Activated CD4-positive, alpha-beta T cell treated with anti-CD3 and anti-CD28 coated beads, Interleukin-2, amount 50 U/mL, for 48 hours (primary cell): Measurements from ENCODE around the gene ARL5A.
"Not testable (repeated sequence)": the region's sequence is repeated elsewhere in the genome, so short reads cannot be mapped to it uniquely, and the experiment has no call there.

ENCODE experiments used
- DNase-seq, 2 experiments: peaks; one replicate each; pipeline ENCODE4 v3.0.0-alpha.2; 2020

ARL5A gene

DNA sequence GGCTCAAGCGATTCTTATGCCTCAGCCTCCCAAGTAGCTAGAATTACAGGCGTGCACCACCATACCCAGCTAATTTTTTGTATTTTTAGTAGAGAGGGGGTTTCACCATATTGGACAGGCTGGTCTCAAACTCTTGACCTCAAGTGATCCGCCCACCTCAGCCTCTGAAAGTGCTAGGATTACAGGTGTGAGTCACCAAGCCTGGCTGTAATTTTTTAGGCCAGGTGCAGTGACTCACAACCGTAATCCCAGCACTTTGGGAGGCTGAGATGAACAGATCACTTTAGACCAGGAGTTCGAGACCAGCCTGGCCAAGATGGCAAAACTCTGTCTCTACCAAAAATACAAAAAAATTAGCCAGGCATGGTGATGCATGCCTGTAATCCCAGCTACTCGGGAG lies 33.8 kb downstream of the ARL5A start:
- DNase-seq, result not testable (repeated sequence)

DNA sequence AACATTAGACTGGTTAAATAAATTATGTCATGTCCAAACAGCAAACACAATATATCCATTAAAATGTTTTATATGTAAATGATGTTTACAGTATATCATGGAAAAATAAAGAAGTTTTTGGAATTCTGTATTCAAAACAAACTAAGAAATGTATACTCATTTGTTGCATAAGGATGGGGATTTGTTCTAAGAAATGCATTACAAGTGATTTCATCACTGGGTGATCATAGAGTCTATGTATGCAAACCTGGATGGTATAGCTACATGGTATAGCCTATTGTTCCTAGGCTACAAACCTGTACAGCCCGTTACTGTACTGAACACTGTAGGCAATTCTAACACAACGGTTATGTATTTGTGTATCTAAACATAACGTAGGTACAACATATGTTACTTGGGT lies 35.1 kb downstream of the ARL5A start:
- no peak for DNase-seq

DNA sequence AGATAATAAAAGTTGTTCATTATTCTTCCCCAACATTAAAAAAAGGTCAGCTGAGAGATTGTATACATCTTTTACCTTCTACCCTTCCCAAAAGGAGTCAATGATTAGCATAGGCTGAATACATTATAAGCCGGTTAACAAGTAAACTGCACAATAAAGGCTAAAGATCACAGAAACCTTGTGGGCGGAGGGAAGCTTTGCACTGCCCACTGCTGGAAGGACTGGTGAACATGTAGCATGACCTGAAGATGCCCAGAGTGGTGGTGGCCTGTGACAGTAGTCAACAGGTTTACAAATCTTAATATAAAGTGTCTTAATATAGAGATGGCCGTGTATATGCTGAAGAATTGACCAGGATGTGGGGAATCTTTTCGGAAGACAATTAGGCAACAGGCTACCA lies 35.6 kb downstream of the ARL5A start:
- no peak for DNase-seq

DNA sequence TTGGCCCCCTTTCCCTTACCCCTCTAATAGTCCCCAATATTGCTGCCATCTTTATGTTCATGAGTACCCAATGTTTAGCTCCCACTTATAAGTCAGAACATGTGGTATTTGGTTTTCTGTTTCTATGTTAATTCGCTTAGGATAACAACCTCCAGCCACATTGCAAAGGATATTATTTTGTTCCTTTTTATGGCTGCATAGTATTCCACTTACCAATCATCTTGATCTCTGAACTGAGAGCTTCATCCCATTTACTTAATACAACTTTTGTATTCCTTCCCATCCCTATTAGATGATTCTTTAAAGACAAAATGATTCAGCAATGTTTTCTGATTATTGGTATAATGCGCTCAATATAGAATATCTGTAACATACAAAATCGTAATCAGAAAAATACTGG lies 36.7 kb downstream of the ARL5A start:
- no peak for DNase-seq

DNA sequence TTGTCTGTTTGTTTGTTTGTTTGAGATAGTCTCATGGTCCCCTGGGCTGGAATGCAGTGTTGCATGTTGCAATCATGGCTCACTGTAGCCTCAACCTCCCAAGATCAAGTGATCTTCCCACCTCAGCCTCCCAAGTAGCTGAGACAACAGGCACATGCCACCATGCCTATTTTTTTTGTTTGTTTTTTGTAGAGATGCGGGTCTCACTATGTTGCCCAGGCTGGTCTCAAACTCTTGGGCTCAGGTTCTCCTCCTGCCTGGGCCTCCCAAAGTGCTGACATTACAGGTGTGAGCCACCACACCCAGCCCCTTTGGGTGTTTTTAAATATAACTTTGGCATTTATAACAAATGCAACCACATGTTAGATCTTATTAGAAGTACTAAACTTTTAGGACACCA lies 37.5 kb downstream of the ARL5A start:
- DNase-seq, result no peak

DNA sequence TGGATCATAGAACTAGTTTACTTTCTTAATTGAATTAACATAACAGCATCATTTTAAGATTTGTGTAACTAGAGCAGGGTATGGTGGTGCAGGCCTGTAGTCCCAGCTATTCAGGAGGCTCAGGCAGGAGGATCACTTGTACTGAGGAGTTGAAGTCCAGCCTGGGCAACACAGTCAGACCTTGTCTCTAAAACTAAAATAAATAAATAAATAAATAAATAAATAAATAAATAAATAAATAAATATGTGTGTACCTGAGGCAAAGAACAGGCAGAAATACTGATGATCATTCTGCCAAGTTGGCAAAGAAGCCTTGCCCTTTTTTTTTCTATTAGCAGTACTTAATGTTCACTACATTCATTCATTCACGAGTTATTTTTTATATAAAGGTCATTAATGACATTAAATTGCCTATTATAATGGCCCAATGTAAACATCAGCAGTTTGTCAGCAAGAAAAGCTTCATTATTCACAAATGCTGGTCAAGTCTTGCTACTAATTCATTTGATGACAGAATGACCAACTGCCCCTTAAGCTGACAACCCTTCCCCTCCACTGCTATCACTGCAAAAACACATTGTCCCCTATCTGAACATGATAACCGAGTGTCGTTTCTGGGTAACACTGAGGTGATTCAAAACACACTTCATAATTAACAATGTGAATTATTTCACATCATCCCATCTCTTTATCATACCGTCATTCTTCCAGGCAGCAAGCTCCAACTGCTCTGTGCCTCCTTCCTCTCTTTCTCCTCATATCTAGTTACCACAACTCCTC lies 39.0 kb downstream of the ARL5A start:
- DNase-seq, result no peak

DNA sequence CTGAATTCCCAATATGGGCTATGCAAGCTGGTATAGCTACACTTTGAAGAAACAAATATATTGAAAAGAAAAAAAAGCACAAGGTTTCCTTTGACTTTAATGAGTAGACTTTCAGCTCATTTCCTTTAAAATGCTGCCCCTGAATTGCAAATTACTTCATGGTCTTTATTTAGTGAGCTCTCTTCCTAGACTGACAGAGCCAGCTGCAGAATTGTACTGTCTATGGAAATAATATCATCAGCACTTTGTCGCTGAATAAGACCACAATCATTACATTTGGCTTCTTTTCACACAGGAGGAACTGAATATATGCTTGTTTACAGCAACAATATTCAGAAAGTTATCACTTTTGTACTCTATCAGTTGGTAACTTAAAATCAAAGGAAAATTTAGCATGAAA lies 41.7 kb downstream of the ARL5A start:
- no peak for DNase-seq

DNA sequence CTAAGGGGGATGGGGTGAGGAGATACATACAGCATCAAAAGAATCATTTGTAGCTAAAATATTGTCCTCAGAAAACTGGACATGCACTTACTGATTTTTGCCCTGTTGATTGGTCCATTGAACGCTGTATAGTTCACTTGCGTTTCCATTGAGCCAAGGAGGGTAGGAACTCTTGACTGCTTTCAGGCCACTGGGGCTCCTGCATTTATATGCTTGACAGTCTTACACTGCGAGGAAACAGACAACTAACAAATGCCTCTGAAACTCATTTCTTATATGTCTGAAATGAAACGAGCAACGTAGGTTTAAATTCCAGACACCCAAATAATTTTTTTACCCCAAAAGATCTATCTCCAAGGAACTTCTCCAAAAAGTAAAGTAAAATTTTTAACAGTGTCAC lies 42.1 kb downstream of the ARL5A start:
- DNase-seq, result no peak

DNA sequence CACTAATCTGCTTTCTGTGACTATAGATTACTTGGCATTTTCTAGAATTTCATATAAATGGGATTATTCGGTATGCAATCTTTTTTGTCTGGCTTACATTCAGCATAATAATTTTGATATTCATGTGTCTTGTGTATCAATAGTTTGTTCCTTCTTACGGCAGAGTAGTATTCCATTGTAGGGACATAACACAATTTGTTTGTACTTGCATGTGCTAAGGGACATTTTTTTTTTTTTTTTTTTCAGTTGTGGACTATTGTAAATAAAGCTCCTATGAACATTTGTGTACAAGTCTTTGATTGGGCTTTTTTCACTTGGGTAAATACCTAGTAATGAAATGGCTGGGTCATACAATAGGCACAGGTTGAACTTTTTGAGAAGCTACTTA lies 45.1 kb downstream of the ARL5A start:
- DNase-seq, result no peak

DNA sequence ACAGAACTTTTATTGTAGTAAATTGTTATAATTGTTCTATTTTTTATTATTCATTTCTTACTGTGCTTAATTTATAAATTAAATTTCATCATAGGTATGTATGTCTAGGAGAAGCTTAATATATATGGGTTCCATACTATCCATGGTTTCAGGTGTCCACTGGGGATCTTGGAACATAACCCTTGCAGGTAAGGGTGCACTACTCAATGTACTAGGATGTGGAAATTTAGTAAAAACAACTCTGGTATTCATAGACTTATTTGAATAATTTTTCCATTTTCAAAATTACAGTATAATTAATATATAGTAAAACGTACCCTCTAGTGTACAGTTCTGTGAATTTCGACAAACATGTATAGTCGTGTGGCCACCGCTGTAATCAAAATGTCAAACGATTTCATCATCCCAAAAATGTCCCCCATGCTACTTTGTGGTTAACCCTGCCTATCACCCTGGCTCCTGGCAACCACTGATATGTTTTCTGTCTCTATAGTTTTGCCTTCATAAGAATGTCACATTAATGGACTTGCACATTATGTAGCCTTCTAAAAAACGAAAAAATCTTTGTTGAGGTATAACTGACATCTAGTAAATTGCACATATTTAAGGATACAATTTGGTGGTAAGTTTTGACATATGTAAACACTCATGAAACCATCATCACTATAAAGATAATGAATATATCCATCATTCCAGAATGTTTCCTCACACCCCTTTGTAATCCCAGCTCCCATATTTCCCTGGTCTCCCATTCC lies 45.7 kb downstream of the ARL5A start:
- DNase-seq, result no peak

DNA sequence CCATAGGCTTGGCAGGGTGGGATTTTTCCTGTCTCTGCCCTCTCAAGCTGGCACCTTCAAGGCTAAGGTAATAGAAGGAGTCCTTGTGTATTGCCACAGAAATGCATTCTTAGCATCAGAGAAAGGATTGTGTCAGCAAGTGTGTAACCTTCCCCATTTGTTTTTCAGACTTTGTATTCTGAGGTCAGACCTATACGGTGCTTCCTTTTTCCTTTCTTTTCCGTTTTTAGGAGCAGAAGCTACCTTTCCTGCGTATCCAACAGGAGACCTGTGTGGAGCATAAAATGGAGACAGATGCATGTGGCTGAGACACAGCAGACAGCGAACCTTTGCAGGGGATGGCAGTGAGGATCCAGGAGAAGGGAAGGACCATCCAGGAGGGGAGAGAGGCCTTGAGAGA lies 46.6 kb downstream of the ARL5A start:
- DNase-seq, result no peak

DNA sequence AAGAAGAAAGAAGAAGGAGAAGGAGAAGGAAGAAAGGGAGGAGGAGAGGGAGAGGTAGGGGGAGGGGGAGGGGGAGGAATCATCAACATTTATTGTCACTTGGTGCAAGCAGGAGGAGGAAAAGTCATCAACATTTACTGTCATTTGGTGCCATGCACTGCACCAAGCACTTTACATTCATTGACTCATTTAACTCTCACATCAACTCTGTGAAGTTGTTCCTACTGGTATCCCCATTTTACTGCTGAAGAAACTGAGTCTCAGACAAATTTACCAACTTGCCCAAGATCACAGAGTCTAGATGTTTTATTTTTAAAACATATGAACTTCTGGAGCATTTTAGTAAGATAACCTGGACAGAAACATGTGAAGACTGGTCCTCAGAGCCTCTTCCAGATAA lies 47.3 kb downstream of the ARL5A start:
- DNase-seq, result no peak

DNA sequence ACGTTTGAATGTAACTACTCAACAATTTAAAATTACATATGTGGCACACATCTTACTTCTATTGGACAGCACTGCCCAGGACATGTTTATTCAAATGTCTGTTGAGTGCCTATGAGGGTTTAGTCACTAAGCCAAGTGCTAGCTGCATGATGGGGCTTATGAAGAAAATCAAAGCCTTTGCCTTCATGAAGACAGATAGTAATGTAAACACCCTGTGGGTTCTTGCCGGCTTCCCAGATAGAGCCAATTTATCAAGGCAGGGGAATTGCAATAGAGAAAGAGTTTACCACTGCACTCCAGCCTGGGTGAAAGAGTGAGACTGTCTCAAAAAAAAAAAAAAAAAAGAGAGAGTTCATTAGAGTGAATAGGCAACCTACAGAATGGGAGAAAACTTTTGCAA lies 50.3 kb downstream of the ARL5A start:
- no peak for DNase-seq

DNA sequence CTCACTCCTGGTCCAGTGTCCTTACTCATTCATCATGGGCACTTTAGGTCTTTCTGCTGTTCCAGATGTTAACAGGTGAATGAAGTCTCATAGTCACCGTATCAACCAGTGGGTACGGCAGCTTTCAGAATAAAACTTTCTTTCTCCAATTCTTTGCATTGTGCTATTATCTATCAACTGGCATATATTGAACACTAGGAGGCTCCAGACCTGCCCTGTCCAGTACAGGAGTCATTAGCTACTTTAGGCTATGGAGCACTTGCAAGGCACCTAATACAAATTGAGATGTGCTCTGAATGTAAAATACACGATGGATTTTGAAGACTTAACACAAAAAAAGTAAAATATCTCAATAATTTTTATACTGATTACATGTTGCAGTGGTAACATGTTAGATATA lies 50.7 kb downstream of the ARL5A start:
- no peak for DNase-seq

DNA sequence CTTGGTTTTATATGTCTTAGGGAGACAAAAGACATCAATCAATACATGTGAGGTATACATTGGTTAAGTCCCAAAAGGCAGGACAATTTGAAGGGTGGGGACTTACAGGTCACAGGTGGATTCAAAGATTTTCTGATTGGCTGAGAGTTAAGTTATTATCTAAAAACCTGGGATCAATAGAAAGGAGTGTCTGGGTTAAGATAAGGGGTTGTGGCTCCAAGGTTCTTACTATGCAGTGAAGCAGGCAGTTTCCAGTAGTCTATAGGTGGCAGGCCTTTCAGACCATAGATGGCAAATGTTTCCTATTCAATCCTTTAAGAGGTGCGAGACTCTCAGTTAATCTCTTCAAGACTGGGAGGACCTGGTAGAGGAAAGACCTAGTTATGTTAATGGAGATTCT lies 51.9 kb downstream of the ARL5A start:
- no peak for DNase-seq

DNA sequence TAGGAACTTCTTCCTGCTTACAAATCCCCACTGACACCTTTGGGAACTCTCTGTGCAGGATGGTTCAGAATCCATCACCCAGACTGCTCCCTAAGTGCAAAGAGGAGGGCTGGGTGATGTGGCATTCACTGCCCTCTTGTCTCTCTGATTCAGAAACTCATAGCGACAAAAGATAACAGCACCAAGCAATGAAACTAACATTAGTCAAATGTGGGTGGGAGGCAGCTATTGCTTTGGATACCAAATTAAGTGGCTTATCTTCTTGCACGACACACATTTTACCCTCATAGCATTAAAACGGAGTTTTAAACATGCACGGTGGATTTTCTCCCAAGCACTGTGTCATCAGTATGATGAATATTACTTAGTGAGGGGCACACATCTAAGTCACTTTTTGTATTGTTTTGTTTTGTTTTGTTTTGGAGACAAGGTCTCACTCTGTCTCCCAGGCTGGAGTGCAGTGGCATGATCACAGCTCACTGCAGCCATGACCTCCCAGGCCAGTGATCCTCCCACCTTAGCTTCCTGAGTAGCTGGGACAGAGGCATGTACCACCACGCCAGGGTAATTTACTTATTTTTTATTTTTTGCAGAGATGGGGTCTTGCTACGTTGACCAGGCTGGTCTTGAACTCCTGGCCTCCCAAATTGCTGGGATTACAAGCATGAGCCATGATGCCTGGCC lies 53.0 kb downstream of the ARL5A start:
- no peak for DNase-seq

DNA sequence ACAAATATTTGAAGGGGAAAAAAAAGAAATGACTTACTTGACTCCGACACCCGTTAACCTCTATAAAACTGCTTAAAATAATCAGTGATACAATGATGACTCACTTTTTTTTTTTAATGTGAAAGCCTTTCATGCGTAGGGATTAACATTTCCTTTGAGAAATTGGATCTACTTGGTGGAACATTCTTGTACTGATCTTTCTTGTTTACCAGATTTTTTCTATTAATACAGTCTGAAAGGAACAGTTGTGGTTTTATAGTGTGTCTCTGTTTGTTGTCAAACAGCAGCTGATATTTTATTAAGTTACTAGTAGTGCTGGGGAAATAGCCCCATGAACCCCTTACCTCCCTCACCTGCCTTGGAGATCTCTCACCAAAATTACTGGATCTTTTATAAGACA lies 53.7 kb downstream of the ARL5A start:
- DNase-seq, result no peak

DNA sequence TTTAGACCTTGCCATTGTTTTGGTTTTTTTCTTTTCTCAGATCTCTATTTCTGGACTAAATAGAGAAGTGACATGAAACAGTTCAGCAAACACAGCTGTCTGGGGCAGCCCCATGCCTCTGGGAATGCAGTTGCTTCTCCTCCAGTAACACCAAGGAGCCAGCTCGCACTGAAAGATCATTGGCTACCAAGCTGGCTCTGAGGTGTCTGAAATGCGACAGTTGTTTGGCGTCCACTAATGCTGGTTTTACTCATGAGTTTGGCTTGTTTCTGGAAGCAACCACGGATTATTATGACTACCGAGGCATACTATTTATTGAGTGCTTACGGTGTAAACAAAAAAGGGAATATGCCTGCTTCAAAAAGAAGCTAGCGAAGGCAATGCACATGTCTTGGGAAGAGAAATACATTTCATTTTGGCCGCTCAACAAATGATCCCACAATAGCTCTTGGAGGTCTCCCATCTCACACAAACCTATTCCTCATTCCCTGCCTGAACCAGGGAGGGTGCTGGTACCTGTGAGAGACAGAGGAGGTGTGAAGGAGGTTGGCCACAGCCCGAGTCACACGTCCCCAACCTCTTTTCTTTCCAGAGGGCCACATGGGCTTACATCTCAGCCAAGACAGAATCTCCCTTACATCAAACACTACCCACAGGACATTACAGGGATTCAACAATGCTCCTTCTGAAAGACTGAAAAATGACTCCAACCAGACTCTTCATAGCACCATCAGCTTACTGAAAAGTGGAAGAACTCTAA lies 56.4 kb downstream of the ARL5A start:
- DNase-seq, result no peak

DNA sequence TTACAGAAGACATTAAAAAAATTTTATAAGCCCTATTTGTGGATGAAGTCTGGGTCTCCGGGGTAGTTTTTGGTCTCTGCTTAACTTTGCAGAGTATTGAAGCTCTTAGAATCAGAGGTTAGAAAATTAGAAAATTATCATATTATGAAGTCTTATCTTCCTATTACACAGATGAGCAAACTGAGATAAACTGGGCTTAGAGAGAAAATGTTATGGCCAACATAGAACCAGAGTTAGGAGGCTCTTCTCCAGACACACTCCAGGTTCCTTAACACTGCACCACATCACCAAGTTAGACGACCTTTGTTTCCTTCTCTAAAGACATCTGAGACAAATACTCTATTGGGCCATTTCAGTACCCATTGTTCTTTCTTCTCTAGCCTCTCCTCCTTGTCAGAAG lies 57.2 kb downstream of the ARL5A start:
- no peak for DNase-seq

DNA sequence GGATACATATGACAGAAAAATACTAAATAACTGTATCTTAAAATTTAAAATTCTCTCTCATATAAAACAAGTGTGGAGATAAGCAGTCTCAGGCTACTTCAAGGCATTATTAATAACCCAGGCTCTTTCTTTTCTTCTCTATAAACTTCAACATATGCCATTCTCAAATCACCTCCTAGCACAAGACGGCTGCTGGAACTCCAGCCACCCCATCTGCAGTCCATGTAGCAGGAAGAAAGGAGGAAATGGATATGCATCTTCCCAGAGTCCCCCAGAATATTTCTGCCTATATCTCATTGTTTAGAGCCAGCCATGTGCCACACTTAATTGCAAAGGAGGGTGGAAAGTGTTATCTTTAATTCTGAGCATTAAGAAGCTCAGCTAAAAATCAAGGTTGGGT lies 58.6 kb downstream of the ARL5A start:
- DNase-seq, result no peak

DNA sequence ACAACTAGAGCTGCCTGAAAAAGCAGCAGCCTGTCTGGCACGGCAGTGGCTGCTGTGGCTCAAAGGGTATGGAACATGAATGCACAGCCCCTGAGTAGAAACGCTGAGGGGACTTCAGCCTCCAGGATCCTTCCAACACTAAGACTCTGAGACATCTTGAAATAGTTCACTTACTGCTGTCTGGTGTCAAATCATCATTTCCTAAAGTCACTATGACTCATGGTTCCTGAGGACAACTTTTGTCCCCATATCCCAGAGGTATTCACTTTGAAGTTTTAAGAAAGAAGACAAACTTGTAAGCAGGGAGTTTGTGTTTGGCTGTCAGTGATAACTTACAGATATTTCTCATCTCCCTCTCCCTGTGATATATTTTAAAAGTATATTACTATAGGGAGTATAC lies 60.7 kb downstream of the ARL5A start:
- DNase-seq, result no peak

DNA sequence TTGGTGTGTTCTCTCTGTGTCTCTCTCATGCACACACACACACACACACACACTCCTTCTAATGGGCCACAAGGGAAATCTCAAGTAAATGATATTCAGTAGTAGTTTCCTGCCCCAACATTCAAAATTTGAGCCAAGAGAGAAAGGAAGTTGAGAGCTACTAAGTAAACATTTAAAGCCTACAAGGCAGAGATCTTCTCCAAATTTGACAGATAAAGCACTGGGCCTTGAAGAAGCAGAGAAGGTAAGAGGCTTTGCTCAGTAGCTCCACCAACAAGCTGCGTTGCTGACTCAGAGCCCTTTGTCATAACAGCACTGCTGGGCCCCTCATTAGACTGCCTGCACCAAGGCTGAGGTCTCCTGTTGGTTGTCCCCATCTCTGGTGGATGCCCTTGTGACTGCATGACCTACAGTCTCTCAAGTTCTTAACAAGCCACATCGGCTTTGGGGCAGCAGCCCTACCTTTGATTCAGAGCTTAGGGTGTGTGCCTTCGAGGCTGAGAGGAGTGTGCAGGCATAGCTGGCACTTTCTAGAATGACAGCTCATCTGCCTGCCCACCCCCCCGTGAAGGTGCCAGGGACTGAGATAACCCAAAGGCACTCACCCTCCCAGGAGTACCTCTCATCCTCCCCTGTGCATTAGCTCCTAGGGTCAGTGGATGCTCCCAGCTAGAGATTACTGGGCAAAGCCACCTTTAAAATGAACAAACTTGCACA lies 61.6 kb downstream of the ARL5A start:
- peak; percentile 9 to 42 for DNase-seq
